OCI-LY7 (cell line): Measurements from ENCODE around the gene ECE1.

ENCODE experiments used
- EZH2phosphoT487 ChIP-seq: fragments of 200-600 bp; sonication (generic); IDR thresholded peaks from 2 replicates; pipeline ENCODE4 v1.6.1; 2018; ENCODE audit warnings: low read depth, borderline replicate concordance, mild to moderate bottlenecking, mixed run types, antibody characterized with exemption, low read length, moderate library complexity, mixed read lengths
- TF ChIP-seq, protein P1 (sequence below): fragments of 200-600 bp; sonication (generic); conservative IDR thresholded peaks from 2 replicates; pipeline ENCODE4 v1.5.1; 2014; ENCODE audit warnings: mild to moderate bottlenecking, antibody characterized with exemption, low read length, moderate library complexity, mixed read lengths

DNA sequence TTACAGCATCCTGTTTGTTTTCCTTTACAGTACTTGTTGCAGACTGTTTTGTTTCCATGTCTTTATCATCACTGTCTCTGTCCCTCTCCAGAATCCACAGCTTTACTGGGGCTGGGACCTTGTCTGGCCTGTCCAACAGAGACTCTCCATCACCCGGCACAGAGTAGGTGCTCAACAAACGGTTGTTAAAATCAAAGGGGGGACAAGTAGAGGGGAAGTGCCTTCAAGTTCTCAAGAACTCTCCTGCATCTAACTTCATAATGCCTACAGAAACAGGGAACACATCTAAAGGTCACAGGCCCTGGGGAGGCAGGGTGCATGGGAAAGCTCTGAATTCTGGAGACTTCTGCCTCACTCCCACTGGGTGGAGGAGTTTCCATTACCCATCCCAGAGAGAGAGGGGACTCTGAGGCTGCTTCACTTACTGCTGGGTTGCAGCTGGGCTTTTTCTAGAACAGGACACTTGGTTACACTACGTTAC, 2.3 kb upstream of the ECE1 start:
- no peak for TF ChIP-seq EZH2phosphoT487
- TF ChIP-seq, protein P1, sequence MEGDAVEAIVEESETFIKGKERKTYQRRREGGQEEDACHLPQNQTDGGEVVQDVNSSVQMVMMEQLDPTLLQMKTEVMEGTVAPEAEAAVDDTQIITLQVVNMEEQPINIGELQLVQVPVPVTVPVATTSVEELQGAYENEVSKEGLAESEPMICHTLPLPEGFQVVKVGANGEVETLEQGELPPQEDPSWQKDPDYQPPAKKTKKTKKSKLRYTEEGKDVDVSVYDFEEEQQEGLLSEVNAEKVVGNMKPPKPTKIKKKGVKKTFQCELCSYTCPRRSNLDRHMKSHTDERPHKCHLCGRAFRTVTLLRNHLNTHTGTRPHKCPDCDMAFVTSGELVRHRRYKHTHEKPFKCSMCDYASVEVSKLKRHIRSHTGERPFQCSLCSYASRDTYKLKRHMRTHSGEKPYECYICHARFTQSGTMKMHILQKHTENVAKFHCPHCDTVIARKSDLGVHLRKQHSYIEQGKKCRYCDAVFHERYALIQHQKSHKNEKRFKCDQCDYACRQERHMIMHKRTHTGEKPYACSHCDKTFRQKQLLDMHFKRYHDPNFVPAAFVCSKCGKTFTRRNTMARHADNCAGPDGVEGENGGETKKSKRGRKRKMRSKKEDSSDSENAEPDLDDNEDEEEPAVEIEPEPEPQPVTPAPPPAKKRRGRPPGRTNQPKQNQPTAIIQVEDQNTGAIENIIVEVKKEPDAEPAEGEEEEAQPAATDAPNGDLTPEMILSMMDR, result no peak
